HG03039 (cell line): Measurements from ENCODE around the gene GLUD1.
"Not testable (repeated sequence)": the region's sequence is repeated elsewhere in the genome, so short reads cannot be mapped to it uniquely, and the experiment has no call there.

Source experiments
- ATAC-seq: cut with Tn5 transposase; IDR thresholded peaks from one replicate; pipeline ENCODE4 v1.9.1; 2021; ENCODE audit warnings: mild to moderate bottlenecking, moderate library complexity; ENCODE audit not compliant: unreplicated experiment

The GLUD1 gene

DNA sequence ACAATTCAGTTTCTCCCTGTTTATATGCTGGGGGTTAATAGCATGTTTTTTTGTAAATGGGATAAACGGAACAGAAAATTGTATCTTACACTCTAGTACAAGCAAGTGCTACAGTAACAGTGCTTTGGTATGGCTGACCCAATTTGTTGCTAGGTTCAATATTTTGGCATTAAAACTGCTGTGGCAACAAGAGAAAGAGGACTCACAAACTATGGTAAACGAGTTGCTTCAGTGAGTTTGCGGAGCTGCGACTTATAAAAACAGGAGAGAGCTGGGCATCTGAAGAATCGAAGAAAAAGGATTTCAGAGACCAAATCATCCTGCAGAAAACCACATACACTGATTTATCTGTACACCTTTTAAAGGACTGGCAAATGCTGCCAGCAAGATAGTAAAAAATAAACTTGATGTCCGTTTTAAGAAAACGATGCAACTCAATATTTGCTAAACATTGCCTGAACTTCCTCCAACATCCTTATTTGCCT lies 2.2 kb downstream of the GLUD1 start:
- no peak for ATAC-seq

GRCh38 chr10:87090779-87091178 lies 3.9 kb downstream of the GLUD1 start:
- no peak for ATAC-seq

- ATAC-seq = no peak
Measured at GRCh38 chr10:87089746-87090145, 4.9 kb downstream of the GLUD1 start.

GRCh38 chr10:87085537-87085936 lies 9.1 kb downstream of the GLUD1 start:
- ATAC-seq = no peak

DNA sequence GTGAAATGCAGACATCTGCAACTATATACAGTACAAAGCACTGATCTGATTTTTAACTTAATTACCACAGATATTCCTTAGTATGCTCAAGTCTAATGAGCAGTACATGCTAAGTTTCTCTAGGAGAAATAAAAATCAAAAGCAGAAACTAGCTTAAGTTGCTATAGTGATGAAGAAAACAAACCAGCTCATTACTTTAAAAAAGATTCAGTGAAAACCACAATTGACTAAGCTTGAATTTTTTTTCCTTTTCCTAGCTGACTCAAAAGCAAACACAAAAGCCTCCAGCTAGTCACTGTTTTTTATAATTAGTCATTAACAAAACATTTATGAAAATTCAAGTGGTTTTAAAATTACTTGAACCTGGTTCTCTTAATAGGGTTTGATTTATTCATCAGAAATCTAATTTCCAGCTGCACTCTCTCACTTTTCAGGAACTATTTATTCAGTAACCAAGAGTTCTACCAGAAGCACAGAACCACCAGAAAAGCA lies 10.3 kb downstream of the GLUD1 start:
- not testable (repeated sequence) for ATAC-seq

DNA sequence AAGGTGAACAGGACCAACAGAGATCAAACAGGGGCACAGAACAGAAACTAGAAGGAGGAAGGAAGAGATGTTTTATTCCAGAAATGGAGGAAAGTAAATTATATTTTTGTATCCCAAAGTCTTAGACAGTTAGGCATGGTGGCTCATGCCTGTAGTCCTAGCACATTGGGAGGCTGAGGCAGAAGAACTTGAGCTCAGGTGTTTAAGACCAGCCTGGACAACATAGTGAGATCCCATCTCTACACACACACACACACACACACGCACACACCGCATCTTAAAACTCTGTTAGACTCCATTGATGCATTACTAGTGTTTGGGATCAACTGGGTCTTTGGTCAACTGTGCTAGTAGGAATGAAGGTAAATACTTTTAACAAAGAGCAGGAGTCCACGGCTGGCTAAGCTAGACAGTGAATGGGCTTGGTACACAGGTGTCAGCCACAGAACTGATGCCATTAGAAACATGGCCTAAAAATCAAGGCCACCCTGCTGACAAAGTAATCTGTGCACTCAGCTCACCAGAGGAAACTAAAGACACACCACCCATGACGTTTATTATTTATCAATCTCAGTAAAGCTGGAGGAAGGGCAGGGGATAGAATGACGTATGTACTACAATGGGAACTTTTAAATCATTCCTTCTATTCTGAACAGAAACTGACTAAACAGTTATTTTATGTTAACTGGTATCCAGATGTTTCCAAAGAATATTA lies 10.9 kb downstream of the GLUD1 start:
- not testable (repeated sequence) for ATAC-seq

GRCh38 chr10:87082219-87082618 lies 12.4 kb downstream of the GLUD1 start:
- ATAC-seq = not testable (repeated sequence)

GRCh38 chr10:87081574-87081973 lies 13.1 kb downstream of the GLUD1 start:
- ATAC-seq = not testable (repeated sequence)

- not testable (repeated sequence) for ATAC-seq
Measured at GRCh38 chr10:87080621-87081020, 14.0 kb downstream of the GLUD1 start.

- ATAC-seq = no peak
Measured at GRCh38 chr10:87079106-87079836, 15.4 kb downstream of the GLUD1 start.

DNA sequence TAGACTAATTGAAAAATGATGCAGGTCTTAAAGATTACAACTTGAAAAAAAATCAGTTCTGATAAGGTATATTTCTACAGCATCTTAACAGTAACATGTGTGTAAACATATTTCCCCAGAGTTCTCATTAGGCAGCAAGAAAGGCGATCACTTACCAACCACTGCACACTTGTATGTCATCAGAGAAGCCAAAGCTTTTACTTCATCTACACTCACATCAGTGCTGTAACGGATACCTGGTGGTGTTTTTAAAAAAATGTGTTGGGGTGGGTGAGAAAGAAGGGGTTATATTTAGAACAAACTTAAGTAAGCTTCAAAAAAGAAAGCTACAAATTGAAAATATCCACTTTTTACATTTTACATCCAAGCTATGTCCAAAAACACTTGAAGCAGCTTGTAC lies 18.2 kb downstream of the GLUD1 start:
- not testable (repeated sequence) for ATAC-seq

- ATAC-seq = no peak
Measured at GRCh38 chr10:87072449-87072848, 22.2 kb downstream of the GLUD1 start.

DNA sequence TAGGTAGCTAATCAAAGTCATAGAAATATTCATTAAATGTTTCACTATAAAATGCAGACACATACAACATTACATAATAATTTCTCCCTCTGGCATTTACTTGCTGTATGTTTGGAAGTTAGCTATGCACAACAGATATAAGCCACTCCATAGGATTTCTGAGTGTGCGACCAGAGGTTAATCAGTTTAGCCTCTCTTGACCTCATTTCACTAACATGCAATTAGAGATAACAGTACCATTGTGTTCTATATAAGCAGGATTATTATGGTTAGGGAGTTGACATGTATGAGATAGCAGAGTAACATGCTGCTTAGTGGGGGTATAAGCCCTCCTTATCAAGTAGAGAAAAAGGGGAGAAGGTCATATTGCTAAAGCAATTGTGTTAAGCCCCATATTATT lies 26.4 kb downstream of the GLUD1 start:
- no peak for ATAC-seq

- no peak for ATAC-seq
Measured at GRCh38 chr10:87066865-87067264, 27.8 kb downstream of the GLUD1 start.

DNA sequence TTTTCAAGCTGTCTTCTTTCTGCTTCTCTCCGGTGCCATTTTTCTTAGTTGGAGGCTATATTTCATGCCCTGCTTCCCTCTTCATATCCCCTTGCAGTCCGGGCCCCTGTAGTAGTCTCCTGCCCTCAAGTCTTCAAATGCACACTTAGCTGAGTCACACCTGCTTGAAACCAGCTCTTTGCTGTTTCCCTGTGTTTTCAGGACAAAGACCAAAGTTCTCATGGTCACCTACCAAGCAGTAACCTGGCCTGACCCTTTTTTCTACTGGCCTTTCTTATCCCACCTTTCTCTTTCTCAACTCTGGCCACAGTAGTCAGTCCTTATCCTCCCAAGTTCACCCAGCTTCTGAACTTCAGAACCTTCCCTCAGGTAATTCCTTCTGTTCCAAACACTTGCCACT lies 28.5 kb downstream of the GLUD1 start:
- no peak for ATAC-seq

GRCh38 chr10:87064651-87065050 lies 30.0 kb downstream of the GLUD1 start:
- no peak for ATAC-seq

DNA sequence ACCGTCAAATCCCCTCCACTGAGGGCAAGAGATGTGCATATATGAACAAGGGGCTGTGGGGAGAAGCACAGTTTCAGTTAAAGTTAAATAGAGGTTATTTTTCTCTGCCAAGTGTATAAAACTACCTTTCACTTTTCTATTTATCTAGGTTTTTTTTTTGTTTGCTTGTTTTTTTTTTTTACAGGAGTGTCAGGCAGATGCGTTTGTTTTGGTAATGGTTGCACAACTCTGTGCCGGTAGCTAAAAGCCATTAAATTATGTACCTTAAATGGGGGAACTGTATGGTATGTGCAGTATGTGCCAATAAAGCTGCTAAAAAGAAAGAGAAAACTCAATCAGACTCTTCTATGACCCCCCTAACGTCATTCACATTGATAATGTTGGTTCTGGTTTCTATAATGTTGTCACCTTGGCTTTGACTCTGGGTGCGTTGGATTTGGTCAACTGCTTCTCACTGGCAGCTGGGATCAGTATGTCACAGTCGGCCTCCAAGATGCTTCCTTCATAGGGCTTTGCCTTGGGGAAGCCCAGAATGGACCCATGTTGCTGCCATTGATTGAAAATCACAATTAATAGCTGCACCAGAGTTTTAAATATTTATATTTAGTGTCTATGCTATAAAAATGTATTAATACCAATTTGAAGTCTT lies 34.2 kb downstream of the GLUD1 start:
- no peak for ATAC-seq

- ATAC-seq = no peak
Measured at GRCh38 chr10:87059401-87059800, 35.2 kb downstream of the GLUD1 start.

DNA sequence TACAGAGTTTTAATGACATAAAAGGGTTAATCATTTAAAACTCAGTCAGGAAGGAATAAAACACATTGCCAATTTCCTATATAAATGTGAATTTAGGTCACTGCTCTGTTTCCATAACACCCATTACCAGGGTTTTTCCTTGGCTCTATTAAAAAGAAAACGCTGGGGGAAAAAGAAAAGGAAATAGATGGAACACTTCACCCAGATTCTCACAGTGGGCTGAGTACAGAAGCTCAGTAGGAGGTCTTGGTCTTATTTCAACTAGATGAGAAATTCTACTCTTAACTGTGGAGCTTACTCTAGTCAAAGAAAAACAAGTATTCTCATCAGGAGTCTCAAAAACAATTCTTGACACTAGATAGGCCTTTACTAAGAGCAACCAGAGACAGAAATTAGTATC lies 36.5 kb downstream of the GLUD1 start:
- no peak for ATAC-seq

DNA sequence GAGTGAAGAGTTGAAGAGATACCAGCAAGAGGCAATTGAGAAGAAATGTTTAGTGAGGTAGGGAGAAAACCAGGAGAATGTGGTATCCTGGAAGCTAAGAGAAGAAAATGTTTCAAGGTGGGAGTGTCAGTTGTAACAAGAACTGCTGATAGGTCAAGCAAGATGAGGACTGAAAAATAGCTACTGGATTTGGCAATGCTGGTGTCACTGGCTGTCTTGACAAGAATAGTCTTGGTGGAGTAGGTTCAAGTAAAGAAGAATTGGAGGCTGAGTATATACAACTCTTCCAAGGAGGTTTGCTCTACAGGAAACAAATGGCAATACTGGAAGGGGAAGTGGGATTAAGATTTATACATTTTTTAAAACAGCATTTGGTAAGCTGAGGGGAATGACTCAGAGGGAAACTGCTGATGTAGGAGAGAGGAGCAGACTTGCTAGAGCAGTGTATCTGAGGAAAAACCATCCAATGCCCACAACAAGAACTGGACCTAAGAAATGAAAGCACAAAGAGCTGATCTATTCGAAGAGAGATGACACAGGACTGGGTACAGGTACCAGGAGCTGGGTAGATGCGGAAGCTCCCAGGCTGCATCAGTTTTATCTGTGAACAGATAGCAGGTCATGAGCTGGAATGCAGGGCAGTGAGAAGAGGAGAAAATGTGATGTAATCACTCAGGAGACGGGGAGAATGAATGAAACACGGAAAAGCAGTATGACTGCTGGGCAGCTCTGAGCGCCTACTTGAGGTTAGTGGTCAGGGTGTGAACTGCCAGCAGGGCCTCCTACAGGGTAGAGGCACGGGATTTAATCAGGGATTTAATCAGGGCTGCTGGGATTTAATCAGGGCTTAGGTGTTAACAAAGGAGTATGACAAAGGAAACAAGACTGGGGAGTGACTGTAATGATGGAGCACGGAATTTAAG lies 40.0 kb downstream of the GLUD1 start:
- no peak for ATAC-seq
